K562 (cell line): ENCODE data around the gene RARRES1. TPM values are rescaled to one million over a fixed set of nuclear protein-coding genes. Genes with fewer than 3 reads are reported as not detected.
"Not testable (repeated sequence)": the region's sequence is repeated elsewhere in the genome, so short reads cannot be mapped to it uniquely, and the experiment has no call there.

ENCODE experiments used
- ATAC-seq: fragments of 200-7000 bp; cut with Tn5 transposase; 3 replicates; pipeline ENCODE4 v1.9.1; 2020; ENCODE audit warnings: moderate library complexity
- BruUV-seq: library from RNA; stranded (reverse); fragments of 400-500 nt; replicated peaks from 2 replicates; lab custom pipeline; 2021; lab: Mats Ljungman, UMichigan
- CTCF ChIA-PET: fragments of 300-600 bp; formaldehyde crosslinking; extraction: SDS; loops from one replicate; lab custom pipeline; 2021; ENCODE audit warnings: low intra/inter-chr PET ratio; lab: Yijun Ruan, JAX
- POLR2A ChIA-PET: fragments of 300-600, 350-650 bp; sonication (Branson Sonifier 250); formaldehyde crosslinking; extraction: SDS; loops from one replicate; lab custom pipeline; 2021; ENCODE audit warnings: antibody characterized with exemption, inconsistent platforms; lab: Yijun Ruan, JAX
- DNase-seq, 4 experiments: peaks; one replicate each; pipeline versions ENCODE4 v3.0.0 to v3.0.0-alpha.2; 2011 to 2018; ENCODE audit warnings: low spot score in 3 of 4, mixed read lengths in 3 of 4; ENCODE audit errors: extremely low read depth in 1 of 4
- FAIRE-seq: peaks from 2 replicates; lab custom pipeline; 2011; peaks lifted over from hg19 to GRCh38; lab: Jason Lieb, UNC
- H2AFZ ChIP-seq: 2 replicates; pipeline ENCODE4 v1.6.0; 2011; ENCODE audit warnings: low read depth, low read length, control low read depth, inconsistent platforms
- H3K27ac ChIP-seq: fragments of 200-600 bp; 3 replicates; pipeline ENCODE4 v1.8.0; 2011; ENCODE audit warnings: low read depth, mild to moderate bottlenecking, control low read depth, inconsistent platforms, low read length, moderate library complexity, mixed read lengths; ENCODE audit errors: extremely low read depth
- H3K27me3 ChIP-seq, 2 experiments: fragments of 300-600 bp in 1 of 2; 2 replicates in 1 of 2; 3 replicates in 1 of 2; pipeline versions ENCODE4 v1.6.0 to v1.8.0; 2011; ENCODE audit warnings: inconsistent platforms in 2 of 2, low read length in 2 of 2, mild to moderate bottlenecking in 1 of 2, mixed read lengths in 1 of 2, moderate library complexity in 1 of 2; ENCODE audit not compliant: control insufficient read depth in 2 of 2, insufficient read depth in 2 of 2
- H3K36me3 ChIP-seq: fragments of 300-600 bp; 3 replicates; pipeline ENCODE4 v1.8.0; 2011; ENCODE audit warnings: mild to moderate bottlenecking, low read length, inconsistent platforms; ENCODE audit not compliant: control insufficient read depth, insufficient read depth
- H3K4me1 ChIP-seq, 2 experiments: fragments of 200-600 bp in 1 of 2; replicated peaks in 1 of 2; 2 replicates in 1 of 2; 3 replicates in 1 of 2; pipeline versions ENCODE4 v1.5.1 to v1.8.0; 2011; ENCODE audit warnings: inconsistent platforms in 2 of 2, low read length in 2 of 2, mild to moderate bottlenecking in 1 of 2, mixed read lengths in 1 of 2, moderate library complexity in 1 of 2; ENCODE audit not compliant: control insufficient read depth in 2 of 2, insufficient read depth in 2 of 2
- H3K4me2 ChIP-seq: 2 replicates; pipeline ENCODE4 v1.6.1; 2011; ENCODE audit warnings: low read length, control low read depth, inconsistent platforms, mixed read lengths; ENCODE audit not compliant: insufficient read depth
- H3K4me3 ChIP-seq: fragments of 200-600 bp; sonication (generic), shearing (Covaris generic); 2 replicates; pipeline ENCODE4 v1.5.1; 2016; ENCODE audit warnings: control low read depth, inconsistent platforms
- H3K79me2 ChIP-seq: fragments of 200-600 bp; 3 replicates; pipeline ENCODE4 v1.8.0; 2011; ENCODE audit warnings: low read length, inconsistent platforms; ENCODE audit not compliant: control insufficient read depth, insufficient read depth
- H3K9ac ChIP-seq, 2 experiments: 2 replicates each; pipeline versions ENCODE4 v1.6.0 to v1.6.1; 2011; ENCODE audit warnings: low read depth in 2 of 2, low read length in 2 of 2, control low read depth in 1 of 2, inconsistent platforms in 1 of 2, mild to moderate bottlenecking in 1 of 2, mixed read lengths in 1 of 2; ENCODE audit not compliant: insufficient read depth in 1 of 2
- H3K9me1 ChIP-seq: one replicate; pipeline ENCODE4 v1.6.0; 2011; ENCODE audit warnings: inconsistent platforms, mild to moderate bottlenecking, low read length, moderate library complexity; ENCODE audit not compliant: control insufficient read depth, insufficient read depth
- H3K9me3 ChIP-seq: replicated peaks from 2 replicates; pipeline ENCODE4 v1.5.1; 2011; ENCODE audit warnings: low read depth, low read length, inconsistent platforms; ENCODE audit not compliant: control insufficient read depth, insufficient read depth
- H4K20me1 ChIP-seq: replicated peaks from 2 replicates; pipeline ENCODE4 v1.6.1; 2011; ENCODE audit warnings: low read length, inconsistent platforms, mixed read lengths; ENCODE audit not compliant: control insufficient read depth, insufficient read depth
- GATAD2B ChIP-seq: fragments of 450-650 bp; IDR thresholded peaks from 2 replicates; pipeline ENCODE4 v1.6.1; 2017; ENCODE audit warnings: mild to moderate bottlenecking, borderline replicate concordance
- KDM5B ChIP-seq: fragments of 200-600 bp; sonication (generic); IDR thresholded peaks from 2 replicates; pipeline ENCODE4 v1.6.1; 2012; ENCODE audit warnings: low read depth, mild to moderate bottlenecking, moderate library complexity, low read length, control low read depth, inconsistent platforms; ENCODE audit not compliant: insufficient replicate concordance
- MAFF ChIP-seq: IDR thresholded peaks from 2 replicates; pipeline ENCODE4 v1.6.1; 2012; ENCODE audit warnings: low read length, improper control_type of control experiment
- MAFG ChIP-seq: fragments of 450-650 bp; conservative IDR thresholded peaks from 2 replicates; pipeline ENCODE4 v1.6.1; 2016; ENCODE audit warnings: missing genetic modification characterization, missing compliant biosample characterization
- MBD1 ChIP-seq: fragments of 250-450 bp; sonication (Bioruptor Pico); IDR thresholded peaks from 2 replicates; pipeline ENCODE4 v1.8.0; 2022; ENCODE audit warnings: inconsistent platforms
- PHF21A ChIP-seq: fragments of 450-650 bp; IDR thresholded peaks from 2 replicates; pipeline ENCODE4 v1.6.1; 2017; ENCODE audit warnings: low read depth, borderline replicate concordance
- PML ChIP-seq: IDR thresholded peaks from 2 replicates; pipeline ENCODE4 v1.6.1; 2012; ENCODE audit warnings: low read length, inconsistent platforms
- RBM25 ChIP-seq: fragments of 200-400 bp; formaldehyde crosslinking; IDR thresholded peaks from 2 replicates; pipeline ENCODE4 v1.6.1; 2018; ENCODE audit warnings: low read length, low read depth, moderate library complexity; ENCODE audit not compliant: severe bottlenecking
- XRCC4 ChIP-seq: IDR thresholded peaks from one replicate; pipeline ENCODE4 v1.6.1; 2011; ENCODE audit not compliant: insufficient read depth, insufficient read length; ENCODE audit errors: extremely low read depth
- ZBTB1 ChIP-seq: sonication (generic); formaldehyde crosslinking; IDR thresholded peaks from 2 replicates; pipeline ENCODE4 v1.8.1; 2023; ENCODE audit warnings: missing genetic modification reagents, low read depth, mild to moderate bottlenecking, borderline replicate concordance
- ZBTB7A ChIP-seq: IDR thresholded peaks from 2 replicates; pipeline ENCODE4 v1.6.1; 2011; ENCODE audit warnings: low read depth, mild to moderate bottlenecking, low read length, moderate library complexity, borderline replicate concordance; ENCODE audit not compliant: control insufficient read depth
- ZKSCAN1 ChIP-seq: fragments of 150-350 bp; IDR thresholded peaks from 2 replicates; pipeline ENCODE4 v1.6.1; 2016; ENCODE audit warnings: low read depth, low read length
- ZNF146 ChIP-seq: IDR thresholded peaks from one replicate; pipeline ENCODE4 v1.6.1; 2018; ENCODE audit warnings: missing compliant biosample characterization; ENCODE audit not compliant: unreplicated experiment
- ZNF316 ChIP-seq: fragments of 450-650 bp; IDR thresholded peaks from 2 replicates; pipeline ENCODE4 v1.6.1; 2016
- WGBS: fragments of 100-300 bp; shearing (Covaris generic); methylation state at CpG from one replicate; pipeline ENCODE4 v1.1.6; 2016; ENCODE audit warnings: low coverage, mixed read lengths; ENCODE audit not compliant: insufficient coverage; ENCODE audit errors: missing lambda C conversion rate; 5-methylcytosine and 5-hydroxymethylcytosine counted together
- in situ Hi-C: fragments of 300-500 bp; cut with MboI; formaldehyde crosslinking; loops from 4 replicates; pipeline ENCODE4 v1.15.0; 2018; ENCODE audit warnings: inconsistent platforms, mixed read lengths
- intact Hi-C: fragments of 100-400 bp; cut with micrococcal nuclease; formaldehyde crosslinking; loops from 2 replicates; pipeline ENCODE4 v1.14.2; 2022
- polyA plus RNA-seq, 8 experiments: library from polyadenylated mRNA; depleted of rRNA in 4 of 8; stranded (reverse) in 5 of 8; unstranded in 3 of 8; fragments of >200 nt; fragmentation: Nextera tagmentation in 2 of 8; fragmentation: Illumina TruSeq in 1 of 8; extraction: Ambion mirVana in 2 of 8; extraction: Trizol in 1 of 8; gene quantifications; 2 replicates each; pipeline versions ENCODE4 v1.2.1 to v1.2.3, GENCODE V29; 2011 to 2014; ENCODE audit warnings: inconsistent platforms in 1 of 8, missing spikeins in 1 of 8
- total RNA-seq, 7 experiments: library from RNA; depleted of rRNA in 6 of 7; stranded (reverse); fragments of >200 nt in 6 of 7; fragmentation: Illumina TruSeq in 2 of 7; extraction: Trizol in 2 of 7; gene quantifications; 2 replicates each; pipeline versions ENCODE4 v1.2.1 to v1.2.3, GENCODE V29; 2011 to 2021; ENCODE audit warnings: low replicate concordance in 1 of 7
- TF ChIP-seq, protein P1 (sequence below): fragments of 250-450 bp; sonication (Bioruptor Pico); IDR thresholded peaks from 2 replicates; pipeline ENCODE4 v1.9.0; 2021; ENCODE audit warnings: mild to moderate bottlenecking

RARRES1 gene
- total and polyA plus RNA-seq, 9 of the 15 experiments (the other 6 are each of a cell fraction or from before 2014, with no cell fraction given): not detected

- H3K9me3 ChIP-seq, H4K20me1 ChIP-seq, DNase-seq, H3K79me2 ChIP-seq, in situ Hi-C loops, ATAC-seq, intact Hi-C loops, H3K4me1 ChIP-seq, H3K4me3 ChIP-seq, FAIRE-seq, H3K27me3 ChIP-seq, H3K9ac ChIP-seq, H2AFZ ChIP-seq, H3K27ac ChIP-seq, BruUV-seq, H3K4me2 ChIP-seq, H3K9me1 ChIP-seq: not testable (repeated sequence)
- WGBS: 95% methylated on average over 3 of the region's 3 CpGs
- POLR2A ChIA-PET: interaction anchor here (1.2 kb wide), 2 partner anchors 10 to 19 kb away, joined by 3 to 4 read pairs; no protein-coding TSS in a partner anchor
- H3K36me3 ChIP-seq: peaks cover 72% of the 10 kb centered on the region
- TF ChIP-seq MAFG (tag) (peak; percentile 29; the same call in 1 of the 2 replicates), RBM25 (peak; percentile 61), ZNF316 (peak; percentile 78), MAFF (0 out of 2 replicates have a peak, but pooled peaks have one; percentile 25), ZNF146 (CRISPR knock-in tag) (peak; percentile 77)
- CTCF ChIA-PET: interaction anchor here (0.6 kb wide), 1 partner anchor 9 kb away, joined by 3 read pairs; no protein-coding TSS in a partner anchor
Measured at GRCh38 chr3:158693866-158694456, 38.3 kb downstream of the RARRES1 start.

DNA sequence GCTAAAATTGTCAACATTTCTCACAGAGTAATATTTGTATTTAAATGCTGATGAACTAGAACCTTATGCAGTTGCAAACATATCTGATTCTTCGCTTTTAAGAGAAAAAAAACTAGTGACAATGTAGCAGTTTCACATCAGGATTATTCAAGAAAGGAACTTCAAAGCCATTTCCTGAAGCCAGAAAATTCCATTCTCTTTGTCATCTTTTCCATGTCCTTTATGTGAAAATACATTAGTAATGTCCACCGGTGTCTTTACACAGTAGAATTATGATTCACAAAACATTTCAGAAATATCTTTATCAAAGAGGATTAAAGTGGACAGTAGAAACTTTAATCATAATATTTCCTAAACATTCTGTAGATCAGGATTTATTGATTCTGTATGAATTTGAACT, 47.1 kb downstream of the RARRES1 start:
- no peak overlapping the region for H2AFZ ChIP-seq
- H3K9me1 ChIP-seq: no peaks in the 10 kb centered on the region
- DNase-seq (no peak), FAIRE-seq (no peak), ATAC-seq (no peak)
- ChIA-PET CTCF (interaction anchor here (0.6 kb wide), 1 partner anchor 9 kb away, joined by 3 read pairs; no protein-coding TSS in a partner anchor), POLR2A (no interaction called here)
- H4K20me1 ChIP-seq: no peaks in the 10 kb centered on the region
- H3K27ac ChIP-seq: no peak overlapping the region
- peaks cover 3 to 17% of the 10 kb centered on the region in 2 experiments; a peak in 3 of 5 replicates for H3K4me1 ChIP-seq
- peaks cover 76% of the 10 kb centered on the region for H3K36me3 ChIP-seq
- H3K27me3 ChIP-seq: no peaks in the 10 kb centered on the region
- BruUV-seq: no TSS peak
- no peak overlapping the region for H3K4me2 ChIP-seq
- 100% methylated on average over 2 of the region's 2 CpGs for WGBS
- no peaks in the 10 kb centered on the region for H3K9me3 ChIP-seq
- intact Hi-C loops: no loop called here
- no peak overlapping the region for H3K4me3 ChIP-seq
- H3K79me2 ChIP-seq: peaks cover 19% of the 10 kb centered on the region
- H3K9ac ChIP-seq: no peak overlapping the region
- in situ Hi-C loops: no loop called here
- TF ChIP-seq XRCC4: no peak
- TF ChIP-seq GATAD2B: no peak
- no peak for TF ChIP-seq KDM5B
- no peak for TF ChIP-seq ZBTB1 (CRISPR knock-in tag)
- TF ChIP-seq ZKSCAN1: no peak
- no peak for TF ChIP-seq ZBTB7A
- no peak for TF ChIP-seq PHF21A
- no peak for TF ChIP-seq MBD1 (CRISPR knock-in tag)
- TF ChIP-seq, protein P1, sequence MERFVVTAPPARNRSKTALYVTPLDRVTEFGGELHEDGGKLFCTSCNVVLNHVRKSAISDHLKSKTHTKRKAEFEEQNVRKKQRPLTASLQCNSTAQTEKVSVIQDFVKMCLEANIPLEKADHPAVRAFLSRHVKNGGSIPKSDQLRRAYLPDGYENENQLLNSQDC (CRISPR knock-in tag): no peak
- TF ChIP-seq PML: no peak
